Keratinocyte (primary cell): ENCODE data around the gene BCAT1. TPM values are rescaled to one million over a fixed set of nuclear protein-coding genes. Genes with fewer than 3 reads are reported as not detected.
A peak's percentile ranks its signal among the peaks of the same experiment; 100 is the strongest.

Experiments
- DNase-seq: peaks from one replicate; pipeline ENCODE4 v3.0.0-alpha.2; 2011; ENCODE audit warnings: low read depth, missing footprints, low spot score
- FAIRE-seq: peaks from 2 replicates; lab custom pipeline; 2011; peaks lifted over from hg19 to GRCh38; lab: Jason Lieb, UNC
- H2AFZ ChIP-seq: 2 replicates; pipeline ENCODE4 v1.6.0; 2012; ENCODE audit warnings: low read length, control low read depth, inconsistent platforms; ENCODE audit not compliant: control insufficient read depth
- H3K27ac ChIP-seq: 2 replicates; pipeline ENCODE4 v1.5.1; 2011; ENCODE audit warnings: low read length; ENCODE audit not compliant: control insufficient read depth, insufficient read depth
- H3K27me3 ChIP-seq: 3 replicates; pipeline ENCODE4 v1.6.0; 2011; ENCODE audit warnings: low read length; ENCODE audit not compliant: control insufficient read depth, insufficient read depth; ENCODE audit errors: extremely low read depth
- H3K36me3 ChIP-seq, 2 experiments: 2 replicates in 1 of 2; 3 replicates in 1 of 2; pipeline ENCODE4 v1.5.1; 2011; ENCODE audit warnings: low read length in 2 of 2, mild to moderate bottlenecking in 1 of 2; ENCODE audit not compliant: control insufficient read depth in 2 of 2, insufficient read depth in 2 of 2; ENCODE audit errors: extremely low read depth in 1 of 2
- H3K4me1 ChIP-seq: 3 replicates; pipeline ENCODE4 v1.5.1; 2011; ENCODE audit warnings: low read length; ENCODE audit not compliant: control insufficient read depth, insufficient read depth; ENCODE audit errors: extremely low read depth
- H3K4me2 ChIP-seq: 3 replicates; pipeline ENCODE4 v1.6.0; 2011; ENCODE audit warnings: low read depth, low read length; ENCODE audit not compliant: control insufficient read depth, insufficient read depth; ENCODE audit errors: extremely low read depth
- H3K4me3 ChIP-seq, 3 experiments: fragments of 200-600 bp in 1 of 3; sonication (generic) in 1 of 3; 2 replicates in 2 of 3; 3 replicates in 1 of 3; pipeline ENCODE4 v1.5.1; 2011 to 2016; ENCODE audit warnings: low read length in 3 of 3, mild to moderate bottlenecking in 3 of 3, control low read depth in 2 of 3, inconsistent platforms in 1 of 3, low read depth in 1 of 3, mixed read lengths in 1 of 3, mixed run types in 1 of 3, moderate library complexity in 1 of 3; ENCODE audit not compliant: control insufficient read depth in 2 of 3, insufficient read depth in 2 of 3; ENCODE audit errors: extremely low read depth in 1 of 3
- H3K79me2 ChIP-seq: 2 replicates; pipeline ENCODE4 v1.6.0; 2012; ENCODE audit warnings: low read length; ENCODE audit not compliant: control insufficient read depth, insufficient read depth
- H3K9ac ChIP-seq: 3 replicates; pipeline ENCODE4 v1.6.0; 2011; ENCODE audit warnings: low read length; ENCODE audit not compliant: control insufficient read depth, insufficient read depth; ENCODE audit errors: extremely low read depth
- H3K9me1 ChIP-seq: 3 replicates; pipeline ENCODE4 v1.6.0; 2011; ENCODE audit warnings: low read length; ENCODE audit not compliant: control insufficient read depth, insufficient read depth; ENCODE audit errors: extremely low read depth
- H3K9me3 ChIP-seq: 2 replicates; pipeline ENCODE4 v1.5.1; 2012; ENCODE audit warnings: low read depth, low read length; ENCODE audit not compliant: control insufficient read depth
- H4K20me1 ChIP-seq: 3 replicates; pipeline ENCODE4 v1.6.0; 2011; ENCODE audit warnings: low read length; ENCODE audit not compliant: control insufficient read depth, insufficient read depth; ENCODE audit errors: extremely low read depth
- EZH2 ChIP-seq: IDR thresholded peaks from one replicate; pipeline ENCODE4 v1.6.1; 2012; ENCODE audit warnings: inconsistent platforms, mild to moderate bottlenecking, low read length, moderate library complexity
- dilution Hi-C: fragments of 300-500 bp; cut with MboI; formaldehyde crosslinking; loops from one replicate; pipeline ENCODE4 v1.7.0; 2020; ENCODE audit warnings: low sequenced_read_pairs; ENCODE audit not compliant: extremely low pct_ligation_motif_present
- polyA plus RNA-seq, 5 experiments: library from polyadenylated mRNA; depleted of rRNA in 3 of 5; stranded (reverse) in 3 of 5; stranded (forward) in 1 of 5; unstranded in 1 of 5; fragments of >200 nt; gene quantifications; 1 replicate in 1 of 5; 2 replicates in 3 of 5; 3 replicates in 1 of 5; pipeline versions ENCODE4 v1.2.1 to v1.2.3, GENCODE V29; 2011 to 2012; ENCODE audit warnings: missing spikeins in 2 of 5, low read depth in 1 of 5, low replicate concordance in 1 of 5
- TF ChIP-seq, protein P1 (sequence below), 3 experiments: IDR thresholded peaks in 1 of 3; conservative IDR thresholded peaks in 1 of 3; optimal IDR thresholded peaks in 1 of 3; 2 replicates in 2 of 3; 3 replicates in 1 of 3; pipeline versions ENCODE3 to v1.5.1; 2011; ENCODE audit warnings: low read length in 3 of 3, mild to moderate bottlenecking in 3 of 3, moderate library complexity in 2 of 3, control low read depth in 1 of 3, inconsistent platforms in 1 of 3; ENCODE audit not compliant: insufficient read depth in 2 of 3; ENCODE audit errors: extremely low read depth in 1 of 3

BCAT1 gene
- polyA plus RNA-seq, 1 donor (not counting 4 experiments of a cell fraction or from before 2014, with no cell fraction given), result 6.5 TPM

DNA sequence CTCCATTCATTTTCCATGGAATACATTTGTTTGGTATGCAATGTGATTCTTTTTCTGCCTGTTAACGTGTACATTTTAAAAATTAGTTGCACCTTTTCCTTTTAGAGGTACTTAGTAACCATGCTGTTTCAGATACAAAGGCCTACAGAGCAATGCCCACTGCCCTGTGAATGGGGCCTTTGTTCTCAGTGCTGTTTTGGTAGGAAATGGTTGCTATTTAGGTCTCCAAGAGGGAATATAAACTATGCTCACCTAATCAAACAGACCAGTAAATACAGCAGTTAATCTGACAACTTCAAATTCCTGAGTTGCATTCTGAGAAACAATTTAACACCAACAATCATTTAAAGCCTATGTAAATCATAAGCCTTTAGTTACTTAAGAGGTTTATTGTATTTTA, 188.7 kb downstream of the BCAT1 start:
- H3K4me3 ChIP-seq, result no peak overlapping the region
- H3K9me3 ChIP-seq, result no peaks in the 10 kb centered on the region
- H3K4me2 ChIP-seq, result no peak overlapping the region
- H3K9me1 ChIP-seq, result no peaks in the 10 kb centered on the region
- H3K36me3 ChIP-seq, result no peaks in the 10 kb centered on the region
- TF ChIP-seq, protein P1, sequence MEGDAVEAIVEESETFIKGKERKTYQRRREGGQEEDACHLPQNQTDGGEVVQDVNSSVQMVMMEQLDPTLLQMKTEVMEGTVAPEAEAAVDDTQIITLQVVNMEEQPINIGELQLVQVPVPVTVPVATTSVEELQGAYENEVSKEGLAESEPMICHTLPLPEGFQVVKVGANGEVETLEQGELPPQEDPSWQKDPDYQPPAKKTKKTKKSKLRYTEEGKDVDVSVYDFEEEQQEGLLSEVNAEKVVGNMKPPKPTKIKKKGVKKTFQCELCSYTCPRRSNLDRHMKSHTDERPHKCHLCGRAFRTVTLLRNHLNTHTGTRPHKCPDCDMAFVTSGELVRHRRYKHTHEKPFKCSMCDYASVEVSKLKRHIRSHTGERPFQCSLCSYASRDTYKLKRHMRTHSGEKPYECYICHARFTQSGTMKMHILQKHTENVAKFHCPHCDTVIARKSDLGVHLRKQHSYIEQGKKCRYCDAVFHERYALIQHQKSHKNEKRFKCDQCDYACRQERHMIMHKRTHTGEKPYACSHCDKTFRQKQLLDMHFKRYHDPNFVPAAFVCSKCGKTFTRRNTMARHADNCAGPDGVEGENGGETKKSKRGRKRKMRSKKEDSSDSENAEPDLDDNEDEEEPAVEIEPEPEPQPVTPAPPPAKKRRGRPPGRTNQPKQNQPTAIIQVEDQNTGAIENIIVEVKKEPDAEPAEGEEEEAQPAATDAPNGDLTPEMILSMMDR (optimal IDR thresholded peaks at IDR 0.05 in 1 of 3, IDR thresholded peaks at IDR 0.05 in 1 of 3, conservative IDR thresholded peaks at IDR 0.05 in 1 of 3; ENCODE audit: extremely low read depth in 1 of 3, insufficient read depth in 2 of 3, low read length in 3 of 3), result no peak
- TF ChIP-seq EZH2, result no peak
- H3K9ac ChIP-seq, result no peak overlapping the region
- H3K79me2 ChIP-seq, result no peaks in the 10 kb centered on the region
- no peaks in the 10 kb centered on the region for H3K27me3 ChIP-seq
- H4K20me1 ChIP-seq, result no peaks in the 10 kb centered on the region
- peak; percentile 52 for FAIRE-seq
- peaks cover 19% of the 10 kb centered on the region for H3K4me1 ChIP-seq
- DNase-seq, result no peak
- H2AFZ ChIP-seq, result no peak overlapping the region
- dilution Hi-C loops, result no loop called here
- H3K27ac ChIP-seq, result no peak overlapping the region

Other genes starting within 250 kb of the BCAT1 start
- gene DNAI7, start 246.1 kb upstream of the BCAT1 start, polyA plus RNA-seq, result 0.02 to 0.10 TPM (median 0.05 TPM) in 3 replicates
- 8.0 to 13.6 TPM (median 8.5 TPM) in 3 replicates for gene ETFRF1, start 246.1 kb upstream of the BCAT1 start, polyA plus RNA-seq